HuH-7 (cell line): Measurements from ENCODE around the gene TRAFD1.

Experiments
- DNase-seq: peaks from one replicate; pipeline ENCODE4 v3.0.0; 2011; ENCODE audit warnings: low spot score

The TRAFD1 gene

GRCh38 chr12:112115259-112116045, 9.9 kb upstream of the TRAFD1 start:
- DNase-seq = no peak

GRCh38 chr12:112116232-112117060, 8.9 kb upstream of the TRAFD1 start:
- DNase-seq = peak; percentile 79

- no peak for DNase-seq
These were observed 7.7 kb upstream of the TRAFD1 start for GRCh38 chr12:112117685-112118084.

- no peak for DNase-seq
These were observed 3.4 kb upstream of the TRAFD1 start for GRCh38 chr12:112121780-112122565.

- DNase-seq = peak; percentile 28
These were observed 2.3 kb upstream of the TRAFD1 start for GRCh38 chr12:112122823-112123690.

- DNase-seq = no peak
These were observed 476 bp upstream of the TRAFD1 start for GRCh38 chr12:112124918-112125249.

GRCh38 chr12:112126000-112126438, 659 bp downstream of the TRAFD1 start:
- no peak for DNase-seq

- DNase-seq = no peak
These were observed 1.6 kb downstream of the TRAFD1 start for GRCh38 chr12:112126911-112127310.

GRCh38 chr12:112130441-112130998, 5.2 kb downstream of the TRAFD1 start:
- DNase-seq = no peak

- DNase-seq = no peak
These were observed 6.3 kb downstream of the TRAFD1 start for GRCh38 chr12:112131686-112132085.

- DNase-seq = no peak
These were observed 8.1 kb downstream of the TRAFD1 start for GRCh38 chr12:112133418-112133817.

- DNase-seq = no peak
These were observed 9.4 kb downstream of the TRAFD1 start for GRCh38 chr12:112134731-112135130.

- no peak for DNase-seq
These were observed 15.4 kb downstream of the TRAFD1 start for GRCh38 chr12:112140728-112141127.

- DNase-seq = no peak
These were observed 20.8 kb downstream of the TRAFD1 start for GRCh38 chr12:112146123-112146522.

- DNase-seq = no peak
These were observed 22.7 kb downstream of the TRAFD1 start for GRCh38 chr12:112148031-112148513.

- DNase-seq = no peak
These were observed 24.2 kb downstream of the TRAFD1 start for GRCh38 chr12:112149596-112149995.

- no peak for DNase-seq
These were observed 26.6 kb downstream of the TRAFD1 start for GRCh38 chr12:112151766-112152541.

- no peak for DNase-seq
These were observed 28.0 kb downstream of the TRAFD1 start for GRCh38 chr12:112153181-112153892.

- no peak for DNase-seq
These were observed 28.5 kb downstream of the TRAFD1 start for GRCh38 chr12:112153893-112154219.
